B cell (primary cell): ENCODE data around the gene ZNF646. TPM values are rescaled to one million over a fixed set of nuclear protein-coding genes. Genes with fewer than 3 reads are reported as not detected.

Source experiments
- ATAC-seq: fragments of 200-7000 bp; cut with Tn5 transposase; one replicate; pipeline ENCODE4 v1.10.0; 2021; ENCODE audit warnings: low read depth, mild to moderate bottlenecking, moderate number of reproducible peaks, moderate library complexity
- CTCF ChIA-PET: fragments of 350-600 bp; sonication (Branson Sonifier 250); formaldehyde crosslinking; loops from one replicate; lab custom pipeline; 2021; ENCODE audit warnings: antibody characterized with exemption, inconsistent platforms; lab: Charles Lee
- POLR2A ChIA-PET: fragments of 350-600 bp; sonication (Branson Sonifier 250); formaldehyde crosslinking; loops from one replicate; lab custom pipeline; 2021; ENCODE audit warnings: antibody characterized with exemption; lab: Charles Lee
- DNase-seq: peaks from one replicate; pipeline ENCODE4 v3.0.0; 2013
- H2AFZ ChIP-seq: 2 replicates; pipeline ENCODE4 v1.6.1; 2012; ENCODE audit warnings: mild to moderate bottlenecking, low read depth, low read length; ENCODE audit not compliant: insufficient read depth, poor library complexity, severe bottlenecking
- H3K27ac ChIP-seq, 2 donors: 1 replicate in 1 of 2; 2 replicates in 1 of 2; pipeline ENCODE4 v1.5.1; 2012 to 2013; ENCODE audit warnings: low read length in 2 of 2, mild to moderate bottlenecking in 2 of 2, moderate library complexity in 1 of 2
- H3K27me3 ChIP-seq, 4 experiments: fragments of 200-600 bp in 1 of 4; sonication (generic) in 1 of 4; replicated peaks in 1 of 4; 1 replicate in 2 of 4; 2 replicates in 2 of 4; pipeline versions ENCODE4 v1.6.1 to v1.7.0; 2013 to 2016; ENCODE audit warnings: low read length in 3 of 4, mild to moderate bottlenecking in 2 of 4, mixed read lengths in 1 of 4, moderate library complexity in 1 of 4; ENCODE audit not compliant: insufficient read depth in 4 of 4, control insufficient read depth in 3 of 4; ENCODE audit errors: control extremely low read depth in 1 of 4
- H3K36me3 ChIP-seq, 2 experiments: replicated peaks in 1 of 2; 1 replicate in 1 of 2; 2 replicates in 1 of 2; pipeline versions ENCODE4 v1.6.1 to v1.7.1; 2013; ENCODE audit warnings: low read length in 1 of 2; ENCODE audit not compliant: insufficient read depth in 2 of 2, control insufficient read depth in 1 of 2; ENCODE audit errors: control extremely low read depth in 1 of 2, extremely low read depth in 1 of 2
- H3K4me1 ChIP-seq, 2 donors: fragments of 200-600 bp in 1 of 2; sonication (generic) in 1 of 2; 1 replicate in 1 of 2; 2 replicates in 1 of 2; pipeline versions ENCODE4 v1.5.1 to v1.6.1; 2013 to 2017; ENCODE audit warnings: low read length in 2 of 2; ENCODE audit not compliant: control insufficient read depth in 2 of 2, insufficient read depth in 2 of 2
- H3K4me2 ChIP-seq: replicated peaks from 2 replicates; pipeline ENCODE3; 2012; ENCODE audit warnings: mild to moderate bottlenecking, low read depth, low read length; ENCODE audit not compliant: poor library complexity, severe bottlenecking
- H3K4me3 ChIP-seq, 5 experiments: fragments of 200-600 bp in 1 of 5; sonication (generic) in 1 of 5; 1 replicate in 3 of 5; 2 replicates in 2 of 5; pipeline versions ENCODE4 v1.5.1 to v1.7.0; 2011 to 2016; ENCODE audit warnings: low read length in 4 of 5, mild to moderate bottlenecking in 4 of 5, low read depth in 2 of 5, control low read depth in 1 of 5, moderate library complexity in 1 of 5; ENCODE audit not compliant: insufficient read depth in 1 of 5; ENCODE audit errors: control extremely low read depth in 1 of 5, extremely low read depth in 1 of 5
- H3K79me2 ChIP-seq: fragments of 200-600 bp; sonication (generic); one replicate; pipeline ENCODE4 v1.6.0; 2016; ENCODE audit warnings: low read length; ENCODE audit not compliant: control insufficient read depth, insufficient read depth
- H3K9ac ChIP-seq: fragments of 200-600 bp; sonication (generic); 2 replicates; pipeline ENCODE4 v1.6.1; 2017; ENCODE audit warnings: mild to moderate bottlenecking, low read length, moderate library complexity
- H3K9me3 ChIP-seq, 3 donors: one replicate each; pipeline versions ENCODE4 v1.6.1 to v1.7.1; 2013; ENCODE audit warnings: low read length in 2 of 3; ENCODE audit not compliant: control insufficient read depth in 2 of 3, insufficient read depth in 1 of 3; ENCODE audit errors: control extremely low read depth in 1 of 3
- H4K20me1 ChIP-seq: 2 replicates; pipeline ENCODE4 v1.6.0; 2012; ENCODE audit warnings: mild to moderate bottlenecking, low read length; ENCODE audit not compliant: insufficient read depth, control insufficient read depth, poor library complexity, severe bottlenecking
- H3K27ac Mint-ChIP-seq: one replicate; pipeline ENCODE4 v1.8.0; 2021; ENCODE audit warnings: mixed read lengths
- H3K27me3 Mint-ChIP-seq: one replicate; pipeline ENCODE4 v1.8.0; 2021; ENCODE audit warnings: mixed read lengths
- H3K4me1 Mint-ChIP-seq: one replicate; pipeline ENCODE4 v1.8.0; 2021; ENCODE audit warnings: mixed read lengths
- H3K4me3 Mint-ChIP-seq: one replicate; pipeline ENCODE4 v1.8.0; 2021; ENCODE audit warnings: mixed read lengths
- H3K9me3 Mint-ChIP-seq: one replicate; pipeline ENCODE4 v1.8.0; 2022; ENCODE audit warnings: mixed read lengths; ENCODE audit not compliant: insufficient read depth
- CTCF ChIP-seq: fragments of 200-600 bp; IDR thresholded peaks from one replicate; pipeline ENCODE4 v1.8.0; 2022; ENCODE audit warnings: antibody characterized with exemption, mild to moderate bottlenecking
- EZH2 ChIP-seq: IDR thresholded peaks from 2 replicates; pipeline ENCODE4 v1.6.1; 2012; ENCODE audit warnings: borderline replicate concordance, low read depth, mild to moderate bottlenecking, moderate library complexity, low read length; ENCODE audit not compliant: insufficient read depth, poor library complexity, severe bottlenecking
- WGBS: methylation state at CpG from one replicate; pipeline ENCODE4 v1.1.5; 2013; ENCODE audit warnings: missing lambda C conversion rate; ENCODE audit not compliant: insufficient coverage; 5-methylcytosine and 5-hydroxymethylcytosine counted together
- intact Hi-C: fragments of 100-400 bp; cut with micrococcal nuclease; formaldehyde crosslinking; loops from one replicate; pipeline ENCODE4 v1.10.0; 2022
- polyA plus RNA-seq: library from polyadenylated mRNA; depleted of rRNA; stranded (reverse); fragments of >200 nt; gene quantifications from 2 replicates; pipeline ENCODE4 v1.2.3, GENCODE V29; 2012
- total RNA-seq, 2 donors: library from RNA; stranded (reverse); fragments of 120-200 nt in 1 of 2; gene quantifications; 1 replicate in 1 of 2; 2 replicates in 1 of 2; pipeline versions ENCODE4 v1.2.3 to v1.2.4, GENCODE V29; 2013 to 2022

Gene ZNF646
- total and polyA plus RNA-seq, 2 donors (not counting 1 experiment from before 2014, with no cell fraction given), result 14.7 to 45.9 TPM

GRCh38 chr16:31061126-31061812, 13.0 kb upstream of the ZNF646 start:
- CTCF ChIA-PET, result no interaction called here
- Histone ChIP-seq H3K4me1 (no peaks in the 10 kb centered on the region), H4K20me1 (no peaks in the 10 kb centered on the region), H3K4me3 (no peak overlapping the region), H3K27me3 (no peaks in the 10 kb centered on the region), H3K9ac (no peak overlapping the region), H3K79me2 (no peaks in the 10 kb centered on the region), H3K4me2 (no peak overlapping the region), H3K9me3 (no peaks in the 10 kb centered on the region), H3K27ac (no peak overlapping the region), H2AFZ (no peak overlapping the region), H3K36me3 (peaks cover 0 to 22% of the 10 kb centered on the region in 2 experiments)
- Mint-ChIP-seq H3K27me3 (no peaks in the 10 kb centered on the region), H3K9me3 (no peaks in the 10 kb centered on the region), H3K4me3 (no peak overlapping the region), H3K27ac (no peak overlapping the region), H3K4me1 (peaks cover 6% of the 10 kb centered on the region)
- intact Hi-C loops, result no loop called here
- WGBS, result 97% methylated on average over 42 of the region's 42 CpGs
- ATAC-seq (no peak), DNase-seq (no peak)
- POLR2A ChIA-PET, result no interaction called here
- TF ChIP-seq CTCF (no peak), EZH2 (no peak)

GRCh38 chr16:31061813-31062440, 12.3 kb upstream of the ZNF646 start:
- ChIA-PET POLR2A (no interaction called here), CTCF (no interaction called here)
- no peak overlapping the region for H2AFZ ChIP-seq
- ATAC-seq (no peak), DNase-seq (no peak)
- Mint-ChIP-seq H3K27me3 (no peaks in the 10 kb centered on the region), H3K4me1 (peaks cover 10% of the 10 kb centered on the region), H3K27ac (no peak overlapping the region), H3K9me3 (no peaks in the 10 kb centered on the region), H3K4me3 (no peak overlapping the region)
- H4K20me1 ChIP-seq, result no peaks in the 10 kb centered on the region
- H3K4me2 ChIP-seq, result no peak overlapping the region
- H3K4me3 ChIP-seq, result no peak overlapping the region
- intact Hi-C loops, result no loop called here
- 98% methylated on average over 54 of the region's 54 CpGs for WGBS
- H3K36me3 ChIP-seq, result peaks cover 0 to 22% of the 10 kb centered on the region in 2 experiments
- H3K9ac ChIP-seq, result no peak overlapping the region
- H3K27ac ChIP-seq, result no peak overlapping the region
- no peaks in the 10 kb centered on the region for H3K4me1 ChIP-seq
- TF ChIP-seq CTCF (no peak), EZH2 (no peak)
- no peaks in the 10 kb centered on the region for H3K79me2 ChIP-seq
- H3K9me3 ChIP-seq, result no peaks in the 10 kb centered on the region
- H3K27me3 ChIP-seq, result no peaks in the 10 kb centered on the region
